Erythroblast (primary cell): ENCODE results near the gene S100A7.

Source experiments
- GATA1 ChIP-seq: IDR thresholded peaks from 2 replicates; pipeline ENCODE4 v1.6.1; 2011; ENCODE audit warnings: low read depth, mild to moderate bottlenecking, control low read depth, low read length, moderate library complexity
- POLR2A ChIP-seq: IDR thresholded peaks from 2 replicates; pipeline ENCODE4 v1.6.1; 2011; ENCODE audit warnings: mild to moderate bottlenecking, low read length

DNA sequence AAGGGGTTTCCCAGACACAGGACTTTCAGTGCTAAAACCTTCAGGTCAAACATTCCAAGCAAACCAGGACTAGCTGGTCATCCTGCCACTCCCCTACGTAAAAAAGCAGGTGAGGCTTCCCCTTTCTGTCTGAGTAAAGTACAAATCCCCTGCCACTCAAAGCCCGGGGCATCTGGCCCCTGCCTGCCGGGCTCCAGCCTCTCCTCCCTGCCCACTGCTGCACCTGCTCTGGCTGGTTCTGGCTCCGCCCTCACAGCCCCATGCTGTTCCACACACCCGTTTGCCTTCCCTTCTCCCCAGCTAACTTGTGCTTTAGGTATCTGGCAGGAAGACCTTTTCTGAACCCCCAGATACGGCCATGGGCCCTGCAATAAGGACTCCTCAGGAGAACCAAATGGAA is 23.3 kb upstream of the S100A7 start:
- TF ChIP-seq GATA1 (no peak), POLR2A (no peak)
